Panc1 (cell line): ENCODE data around the gene KCNK5. TPM values are rescaled to one million over a fixed set of nuclear protein-coding genes. Genes with fewer than 3 reads are reported as not detected.

ENCODE experiments used
- ATAC-seq: fragments of 200-7000 bp; cut with Tn5 transposase; 2 replicates; pipeline ENCODE4 v1.9.1; 2020; ENCODE audit warnings: mild to moderate bottlenecking, moderate library complexity
- BruUV-seq: library from RNA; stranded (reverse); fragments of 400-500 nt; replicated peaks from 2 replicates; lab custom pipeline; 2021; lab: Mats Ljungman, UMichigan
- CTCF ChIA-PET: fragments of 300-600 bp; sonication (Branson Sonifier 250); formaldehyde crosslinking; loops from one replicate; lab custom pipeline; 2022; ENCODE audit warnings: antibody characterized with exemption; lab: Charles Lee
- POLR2A ChIA-PET: fragments of 300-600 bp; sonication (Branson Sonifier 250); formaldehyde crosslinking; loops from one replicate; lab custom pipeline; 2022; ENCODE audit warnings: antibody characterized with exemption; lab: Charles Lee
- DNase-seq: peaks from one replicate; pipeline ENCODE4 v3.0.0-alpha.2; 2010; ENCODE audit warnings: low read depth, low spot score
- H3K27ac ChIP-seq: 2 replicates; pipeline ENCODE4 v1.5.1; 2011; ENCODE audit warnings: mild to moderate bottlenecking, low read length, inconsistent platforms
- H3K27me3 ChIP-seq: fragments of 200-500 bp; sonication (Bioruptor generic); 2 replicates; pipeline ENCODE4 v1.6.0; 2014; ENCODE audit warnings: low read length, inconsistent platforms; ENCODE audit not compliant: control insufficient read depth, insufficient read depth
- H3K36me3 ChIP-seq: fragments of 200-500 bp; sonication (Bioruptor generic); 2 replicates; pipeline ENCODE4 v1.5.1; 2014; ENCODE audit warnings: inconsistent platforms, mild to moderate bottlenecking, low read length, moderate library complexity; ENCODE audit not compliant: control insufficient read depth, insufficient read depth
- H3K4me1 ChIP-seq: 2 replicates; pipeline ENCODE4 v1.5.1; 2011; ENCODE audit warnings: inconsistent platforms, mild to moderate bottlenecking, low read length, moderate library complexity; ENCODE audit not compliant: control insufficient read depth, insufficient read depth
- H3K4me3 ChIP-seq, 2 experiments: 2 replicates each; pipeline ENCODE4 v1.5.1; 2011 to 2012; ENCODE audit warnings: low read depth in 2 of 2, low read length in 2 of 2, mild to moderate bottlenecking in 2 of 2, inconsistent platforms in 1 of 2, moderate library complexity in 1 of 2
- H3K9me3 ChIP-seq: fragments of 200-500 bp; sonication (Bioruptor generic); 2 replicates; pipeline ENCODE4 v1.5.1; 2014; ENCODE audit warnings: low read depth, mild to moderate bottlenecking, inconsistent platforms, low read length, moderate library complexity; ENCODE audit not compliant: control insufficient read depth, insufficient read depth
- CTCF ChIP-seq: fragments of 450-650 bp; IDR thresholded peaks from 2 replicates; pipeline ENCODE4 v1.5.1; 2017; ENCODE audit warnings: mild to moderate bottlenecking
- POLR2AphosphoS5 ChIP-seq: IDR thresholded peaks from 2 replicates; pipeline ENCODE4 v1.6.1; 2012; ENCODE audit warnings: mild to moderate bottlenecking, low read depth, low read length, moderate library complexity
- REST ChIP-seq, 2 experiments: IDR thresholded peaks; 2 replicates each; pipeline ENCODE4 v1.6.1; 2011 to 2012; ENCODE audit warnings: low read depth in 2 of 2, control low read depth in 1 of 2, low read length in 1 of 2, mild to moderate bottlenecking in 1 of 2, moderate library complexity in 1 of 2; ENCODE audit not compliant: insufficient read depth in 1 of 2
- SIN3A ChIP-seq: IDR thresholded peaks from 2 replicates; pipeline ENCODE4 v1.6.1; 2012; ENCODE audit warnings: low read depth, mild to moderate bottlenecking, low read length, moderate library complexity, borderline replicate concordance; ENCODE audit not compliant: insufficient read depth
- TCF7L2 ChIP-seq: IDR thresholded peaks from 2 replicates; pipeline ENCODE4 v1.6.1; 2011; ENCODE audit warnings: mild to moderate bottlenecking, low read depth, low read length, inconsistent platforms
- in situ Hi-C: cut with HindIII; loops from 2 replicates; pipeline ENCODE4 v1.10.0; 2016; ENCODE audit warnings: low sequenced_read_pairs, low pct_unique_long_range_greater_than_20kb
- intact Hi-C: fragments of 100-400 bp; cut with micrococcal nuclease; formaldehyde crosslinking; loops from one replicate; pipeline ENCODE4 v1.10.0; 2022; ENCODE audit not compliant: unreplicated experiment
- total RNA-seq: library from RNA; stranded (reverse); gene quantifications from one replicate; pipeline ENCODE4 v1.2.1, GENCODE V29; 2021; ENCODE audit not compliant: unreplicated experiment

The KCNK5 gene
- total RNA-seq, 1 experiment from 2014 or later, result 0.77 TPM

- ChIA-PET CTCF (no interaction called here), POLR2A (no interaction called here)
- ATAC-seq, result no peak
Measured at GRCh38 chr6:39197521-39197920, 31.8 kb downstream of the KCNK5 start.

GRCh38 chr6:39196673-39197091 lies 32.6 kb downstream of the KCNK5 start:
- intact Hi-C loops, result no loop called here
- in situ Hi-C loops, result no loop called here
- no peaks in the 10 kb centered on the region for H3K4me1 ChIP-seq
- POLR2A ChIA-PET, result no interaction called here
- TF ChIP-seq POLR2AphosphoS5 (no peak), SIN3A (no peak)
- no peaks in the 10 kb centered on the region for H3K9me3 ChIP-seq
- H3K4me3 ChIP-seq, result no peak overlapping the region
- no peaks in the 10 kb centered on the region for H3K36me3 ChIP-seq
- no peak overlapping the region for H3K27ac ChIP-seq
- CTCF ChIA-PET, result no interaction called here
- DNase-seq (no peak), ATAC-seq (no peak)
- BruUV-seq, result no TSS peak
- no peaks in the 10 kb centered on the region; the same call in 1 of the 2 replicates for H3K27me3 ChIP-seq

More at GRCh38 chr6:39197521-39197920, 31.8 kb downstream of the KCNK5 start:
- Histone ChIP-seq H3K4me3 (no peak overlapping the region), H3K27me3 (no peaks in the 10 kb centered on the region; the same call in 1 of the 2 replicates), H3K27ac (no peak overlapping the region), H3K9me3 (no peaks in the 10 kb centered on the region), H3K36me3 (no peaks in the 10 kb centered on the region), H3K4me1 (no peaks in the 10 kb centered on the region)
- BruUV-seq, result no TSS peak
- intact Hi-C loops (no loop called here), in situ Hi-C loops (no loop called here)
- no peak for DNase-seq
- TF ChIP-seq REST (IDR thresholded peaks at IDR 0.05; ENCODE audit: insufficient read depth in 1 of 2, low read depth in 2 of 2, low read length in 1 of 2) (no peak), POLR2AphosphoS5 (no peak), CTCF (no peak), SIN3A (no peak)

GRCh38 chr6:39195792-39196385 lies 33.4 kb downstream of the KCNK5 start:
- no peak overlapping the region for H3K27ac ChIP-seq
- no peak for ATAC-seq
- intact Hi-C loops (no loop called here), in situ Hi-C loops (no loop called here)
- no peaks in the 10 kb centered on the region; the same call in 1 of the 2 replicates for H3K27me3 ChIP-seq
- TF ChIP-seq REST (IDR thresholded peaks at IDR 0.05; ENCODE audit: insufficient read depth in 1 of 2, low read depth in 2 of 2, low read length in 1 of 2) (no peak), TCF7L2 (no peak), CTCF (no peak), POLR2AphosphoS5 (no peak), SIN3A (no peak)
- ChIA-PET CTCF (interaction anchor here (0.5 kb wide), 1 partner anchor 224 kb away, joined by 4 read pairs; no protein-coding TSS in a partner anchor), POLR2A (no interaction called here)
- no peaks in the 10 kb centered on the region for H3K36me3 ChIP-seq
- no peak overlapping the region for H3K4me3 ChIP-seq
- no peak for DNase-seq
- H3K4me1 ChIP-seq, result no peaks in the 10 kb centered on the region
- H3K9me3 ChIP-seq, result no peaks in the 10 kb centered on the region
- BruUV-seq, result no TSS peak
